Measurements from ENCODE around the gene CASQ1. TPM values are rescaled to one million over a fixed set of nuclear protein-coding genes. Genes with fewer than 3 reads are reported as not detected.

The CASQ1 gene
- total RNA-seq, 1 donor, result 0.18 TPM

GRCh38 chr1:160227561-160227960, 37.2 kb downstream of the CASQ1 start:
- TF ChIP-seq CTCF (IDR thresholded peaks at IDR 0.05; ENCODE audit: insufficient read depth, low read length), result no peak
- DNase-seq (ENCODE audit: low read depth), result no peak
- H3K4me3 ChIP-seq (ENCODE audit: low read depth, low read length), result no peak overlapping the region

GRCh38 chr1:160228431-160228830, 38.1 kb downstream of the CASQ1 start:
- no peak for TF ChIP-seq CTCF (IDR thresholded peaks at IDR 0.05; ENCODE audit: insufficient read depth, low read length)
- no peak overlapping the region for H3K4me3 ChIP-seq (ENCODE audit: low read depth, low read length)
- no peak for DNase-seq (ENCODE audit: low read depth)

- TF ChIP-seq CTCF (IDR thresholded peaks at IDR 0.05; ENCODE audit: insufficient read depth, low read length), result no peak
- DNase-seq (ENCODE audit: low read depth), result no peak
- H3K4me3 ChIP-seq (ENCODE audit: low read depth, low read length), result no peak overlapping the region
Measured at GRCh38 chr1:160232911-160233310, 42.5 kb downstream of the CASQ1 start.

GRCh38 chr1:160236806-160237205, 46.4 kb downstream of the CASQ1 start:
- TF ChIP-seq CTCF (IDR thresholded peaks at IDR 0.05; ENCODE audit: insufficient read depth, low read length), result no peak
- no peak for DNase-seq (ENCODE audit: low read depth)

GRCh38 chr1:160237558-160237957, 47.2 kb downstream of the CASQ1 start:
- no peak for DNase-seq (ENCODE audit: low read depth)
- TF ChIP-seq CTCF (IDR thresholded peaks at IDR 0.05; ENCODE audit: insufficient read depth, low read length), result no peak
- no peak overlapping the region for H3K4me3 ChIP-seq (ENCODE audit: low read depth, low read length)

More at GRCh38 chr1:160236806-160237205, 46.4 kb downstream of the CASQ1 start:
- no peak overlapping the region for H3K4me3 ChIP-seq (ENCODE audit: low read depth, low read length)

- no peak overlapping the region for H3K4me3 ChIP-seq (ENCODE audit: low read depth, low read length)
- peak; percentile 29 for DNase-seq (ENCODE audit: low read depth)
- TF ChIP-seq CTCF (IDR thresholded peaks at IDR 0.05; ENCODE audit: insufficient read depth, low read length), result no peak
Measured at GRCh38 chr1:160238408-160238807, 48.0 kb downstream of the CASQ1 start.

- no peak overlapping the region for H3K4me3 ChIP-seq (ENCODE audit: low read depth, low read length)
- no peak for DNase-seq (ENCODE audit: low read depth)
- TF ChIP-seq CTCF (IDR thresholded peaks at IDR 0.05; ENCODE audit: insufficient read depth, low read length), result no peak
Measured at GRCh38 chr1:160239582-160240299, 49.4 kb downstream of the CASQ1 start.
